NOMO-1 (cell line): ENCODE data around the gene PAH.

Experiments
- DNase-seq, 2 experiments: peaks; one replicate each; lab custom pipeline; 2025; ENCODE audit not compliant: unreplicated experiment in 2 of 2; lab: John Stamatoyannopoulos, UW

Gene PAH

GRCh38 chr12:102902093-102902492 lies 15.0 kb downstream of the PAH start:
- no peak for DNase-seq

DNA sequence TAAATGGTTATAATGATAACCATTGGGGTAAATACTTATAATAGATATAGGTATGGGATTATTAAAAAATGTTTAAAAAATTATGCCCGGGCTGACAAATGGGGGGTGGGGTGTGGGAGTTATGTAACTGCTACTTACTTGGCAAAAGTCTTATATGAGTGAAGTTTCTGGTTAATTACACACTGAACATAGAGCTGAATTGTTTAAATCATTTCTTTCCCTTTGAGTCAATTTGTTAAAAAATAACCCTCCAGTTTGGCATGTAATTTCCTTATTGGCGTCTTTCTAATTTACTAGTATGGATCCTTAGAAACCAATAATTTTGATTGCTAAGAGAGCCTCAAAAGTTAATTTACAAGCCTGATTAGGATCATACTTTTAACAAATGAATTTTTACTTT lies 16.7 kb downstream of the PAH start:
- no peak for DNase-seq

- no peak for DNase-seq
Observed at GRCh38 chr12:102896067-102896466, 21.0 kb downstream of the PAH start.

- DNase-seq: no peak
Observed at GRCh38 chr12:102891756-102892155, 25.3 kb downstream of the PAH start.

DNA sequence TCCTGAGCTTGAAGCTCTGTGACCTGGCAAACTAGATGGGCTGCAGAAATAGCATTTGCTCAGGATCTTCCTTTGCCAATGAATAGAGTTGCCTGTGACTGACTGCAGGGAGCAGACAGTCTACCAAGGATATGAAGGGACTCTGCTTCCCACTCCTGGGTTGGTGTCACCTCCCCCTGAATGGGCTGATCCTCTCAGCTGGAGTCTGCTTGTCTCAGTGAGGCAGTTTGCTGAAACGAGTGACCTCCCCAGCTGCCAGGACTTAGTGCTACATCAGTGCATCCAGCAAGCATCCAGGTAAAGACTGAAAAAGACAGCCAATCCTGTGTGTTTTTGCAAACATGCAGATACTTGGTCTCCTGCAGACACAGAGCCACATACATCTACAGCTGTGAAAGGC lies 28.5 kb downstream of the PAH start:
- no peak for DNase-seq

GRCh38 chr12:102885043-102885932 lies 31.8 kb downstream of the PAH start:
- no peak for DNase-seq

DNA sequence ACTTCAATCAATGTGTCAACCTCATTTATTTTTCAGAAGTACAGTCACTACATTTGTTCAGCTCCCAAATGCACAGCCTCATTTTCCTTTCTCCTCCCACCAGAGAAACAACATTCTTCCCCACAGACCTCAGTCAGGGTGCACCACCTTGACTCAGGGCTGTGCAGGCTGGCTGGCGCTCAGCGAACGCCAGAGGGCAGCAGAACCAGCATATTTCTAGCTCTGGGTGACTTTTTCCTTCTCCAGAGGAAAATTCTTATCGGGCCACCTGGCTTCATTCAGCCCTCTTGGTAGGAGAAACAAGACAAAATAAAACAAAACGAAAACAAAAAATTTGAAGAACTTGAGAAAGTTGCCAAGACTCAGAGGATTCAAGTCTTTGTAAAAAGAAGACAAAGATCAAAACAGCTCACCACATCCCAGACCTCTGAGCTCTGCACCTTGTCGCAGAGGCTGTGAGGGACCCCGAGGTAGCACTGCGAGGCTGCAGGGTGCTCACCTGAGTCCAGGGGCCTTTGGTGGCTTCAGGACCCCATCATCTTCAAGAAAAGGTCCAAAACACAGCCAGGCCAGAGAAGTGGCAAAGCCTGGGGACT lies 33.7 kb downstream of the PAH start:
- DNase-seq: peak; percentile 8

DNA sequence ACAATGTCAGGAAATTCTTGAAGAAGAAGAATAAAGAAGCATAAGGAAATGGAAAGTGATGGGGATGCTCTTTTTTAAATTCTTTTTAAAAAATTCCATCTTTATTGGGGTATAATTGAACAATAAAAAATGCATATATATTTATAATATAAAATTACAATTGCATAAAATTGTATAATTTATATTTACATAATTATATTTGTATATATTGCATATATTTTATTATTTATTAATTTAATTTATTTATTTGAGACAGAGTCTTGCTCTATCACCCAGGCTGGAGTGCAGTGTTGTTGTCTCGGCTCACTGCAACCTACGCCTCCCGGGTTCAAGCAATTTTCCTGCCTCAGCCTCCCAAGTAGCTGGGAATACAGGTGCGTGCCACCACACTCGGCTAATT lies 36.3 kb downstream of the PAH start:
- DNase-seq: no peak

- DNase-seq: peak; percentile 22 to 72
Observed at GRCh38 chr12:102879144-102879763, 37.8 kb downstream of the PAH start.

GRCh38 chr12:102876883-102877282 lies 40.2 kb downstream of the PAH start:
- no peak for DNase-seq

GRCh38 chr12:102874819-102875218 lies 42.2 kb downstream of the PAH start:
- DNase-seq: no peak

- DNase-seq: no peak
Observed at GRCh38 chr12:102873077-102873476, 44.0 kb downstream of the PAH start.

DNA sequence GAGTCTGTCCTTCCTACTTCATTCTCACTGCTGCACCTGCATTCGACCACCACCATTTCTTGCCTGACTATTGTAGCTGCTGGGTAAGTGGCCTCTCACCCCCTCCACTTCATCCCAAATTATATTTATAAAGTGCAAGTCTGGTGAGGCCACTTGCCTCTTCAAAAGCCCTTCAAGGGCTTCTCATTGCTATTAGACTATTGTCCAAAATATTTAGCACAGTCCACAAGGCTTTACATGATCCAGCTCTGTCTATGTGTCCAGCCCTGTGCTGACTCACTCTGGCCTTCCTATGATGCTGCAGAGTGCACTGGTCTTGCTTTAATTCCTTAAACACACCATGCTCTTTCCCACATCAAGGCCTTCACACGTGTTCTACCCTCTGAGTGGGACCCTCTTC lies 46.0 kb downstream of the PAH start:
- no peak for DNase-seq

DNA sequence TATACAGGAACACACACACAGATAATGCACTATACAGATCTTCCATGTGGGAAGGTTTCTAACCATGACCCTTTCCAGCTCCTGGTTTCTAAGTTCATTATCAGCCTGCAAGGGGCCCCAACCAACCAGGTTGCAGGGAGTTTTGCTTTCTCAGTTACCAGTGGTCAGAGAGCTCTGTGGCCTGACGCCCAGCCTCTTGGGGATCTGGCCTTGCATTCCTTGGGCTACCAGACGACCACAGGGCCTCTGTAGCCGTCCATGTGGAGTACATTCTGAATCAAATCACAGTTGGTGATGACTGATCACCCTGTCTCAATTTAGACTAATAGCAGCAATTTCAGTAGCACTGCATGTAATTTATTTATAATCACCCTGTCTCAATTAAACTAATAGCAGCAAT lies 47.5 kb downstream of the PAH start:
- DNase-seq: no peak

- DNase-seq: no peak
Observed at GRCh38 chr12:102865821-102866615, 51.0 kb downstream of the PAH start.

DNA sequence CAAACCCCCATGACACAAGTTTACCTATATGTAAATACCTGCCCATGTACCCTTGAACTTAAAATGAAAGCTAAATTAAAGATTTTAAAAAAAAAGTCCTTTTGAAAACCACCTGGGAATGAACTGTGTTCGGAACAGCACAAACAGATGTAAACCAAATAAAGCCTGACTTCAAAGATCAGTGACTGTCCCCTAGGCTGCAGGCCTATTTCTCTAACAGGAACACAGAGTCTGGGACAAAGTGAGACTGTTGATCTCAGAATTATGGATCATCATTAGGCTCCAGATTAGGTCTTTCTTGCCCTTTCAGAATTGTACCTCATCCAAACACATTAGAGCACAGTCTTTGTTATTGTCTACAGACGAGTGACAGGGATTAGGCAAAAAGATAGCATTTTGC lies 54.6 kb downstream of the PAH start:
- DNase-seq: no peak

DNA sequence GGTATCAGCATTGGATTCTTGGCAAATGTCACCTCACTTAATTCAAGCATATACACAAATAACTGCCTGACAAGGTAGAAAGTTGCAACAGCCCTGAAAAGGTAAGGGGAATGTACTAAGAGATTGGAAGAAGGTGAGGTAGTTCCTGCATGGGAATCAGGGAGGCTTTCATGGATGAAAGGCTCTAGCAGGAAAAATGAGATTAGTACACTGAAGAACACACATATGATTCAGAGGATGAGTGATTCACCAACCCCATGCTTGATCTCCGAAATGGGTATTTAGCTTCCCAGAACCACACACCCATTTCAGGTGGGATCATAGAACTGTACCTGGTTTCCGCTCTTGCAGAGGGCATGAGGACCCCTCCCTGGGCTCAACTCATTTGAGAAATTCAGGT lies 65.8 kb downstream of the PAH start:
- DNase-seq: no peak

DNA sequence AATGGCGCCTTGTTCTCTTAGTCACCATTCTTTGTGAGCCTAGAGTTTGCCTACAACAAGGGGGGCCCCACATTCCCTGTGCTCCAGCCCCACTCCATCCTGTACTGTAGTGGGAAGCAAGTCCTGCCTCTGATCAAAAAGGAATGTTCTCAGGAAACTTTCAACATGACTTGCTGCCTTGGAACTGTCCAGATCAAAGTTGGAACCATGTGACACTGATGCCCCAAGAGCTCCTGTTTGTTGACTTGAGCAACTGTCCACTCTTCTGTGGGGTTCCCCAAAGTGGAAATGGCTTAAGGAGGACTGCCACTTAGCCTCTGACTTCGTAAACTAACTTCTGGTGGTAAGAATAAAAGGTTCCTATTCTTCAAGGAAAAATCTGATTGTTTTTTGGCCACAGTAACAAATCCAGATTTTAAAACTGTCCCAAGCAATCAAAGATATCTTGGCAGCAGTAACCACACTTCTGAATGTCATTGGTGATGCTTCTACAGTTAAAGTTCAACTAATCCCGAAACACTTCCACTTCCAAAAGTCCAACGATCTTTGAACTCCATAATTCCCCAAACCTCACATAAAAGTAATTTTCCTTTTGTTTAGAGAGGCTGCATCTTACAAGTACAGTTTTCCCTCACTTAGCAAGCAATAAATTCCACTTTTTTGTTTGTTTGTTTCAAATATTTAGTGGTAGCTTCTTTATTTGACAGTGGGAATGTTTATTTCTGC lies 67.2 kb downstream of the PAH start:
- DNase-seq: no peak

GRCh38 chr12:102848832-102849231 lies 68.2 kb downstream of the PAH start:
- no peak for DNase-seq

GRCh38 chr12:102847131-102847530 lies 69.9 kb downstream of the PAH start:
- DNase-seq: no peak
